PFSK-1 (cell line): ENCODE results near the gene TEAD4.

Experiments
- FOXP2 ChIP-seq: optimal IDR thresholded peaks from 2 replicates; pipeline ENCODE3; 2011; ENCODE audit warnings: borderline replicate concordance, control low read depth, inconsistent platforms; ENCODE audit not compliant: insufficient read depth; ENCODE audit errors: extremely low read length, extremely low read depth
- SIN3A ChIP-seq: IDR thresholded peaks from 2 replicates; pipeline ENCODE4 v1.6.1; 2012; ENCODE audit warnings: mild to moderate bottlenecking, low read length, moderate library complexity, borderline replicate concordance; ENCODE audit not compliant: insufficient read depth
- TAF1 ChIP-seq: IDR thresholded peaks from 2 replicates; pipeline ENCODE4 v1.6.1; 2012; ENCODE audit warnings: low read length, control low read depth, borderline replicate concordance; ENCODE audit not compliant: insufficient read depth
- TF ChIP-seq, protein P1 (sequence below), 2 experiments: IDR thresholded peaks; 2 replicates each; pipeline versions ENCODE4 v1.6.1 to v1.8.0; 2011 to 2012; ENCODE audit warnings: low read depth in 2 of 2, low read length in 2 of 2, control low read depth in 1 of 2, inconsistent platforms in 1 of 2, mild to moderate bottlenecking in 1 of 2, moderate library complexity in 1 of 2; ENCODE audit not compliant: insufficient read depth in 1 of 2

DNA sequence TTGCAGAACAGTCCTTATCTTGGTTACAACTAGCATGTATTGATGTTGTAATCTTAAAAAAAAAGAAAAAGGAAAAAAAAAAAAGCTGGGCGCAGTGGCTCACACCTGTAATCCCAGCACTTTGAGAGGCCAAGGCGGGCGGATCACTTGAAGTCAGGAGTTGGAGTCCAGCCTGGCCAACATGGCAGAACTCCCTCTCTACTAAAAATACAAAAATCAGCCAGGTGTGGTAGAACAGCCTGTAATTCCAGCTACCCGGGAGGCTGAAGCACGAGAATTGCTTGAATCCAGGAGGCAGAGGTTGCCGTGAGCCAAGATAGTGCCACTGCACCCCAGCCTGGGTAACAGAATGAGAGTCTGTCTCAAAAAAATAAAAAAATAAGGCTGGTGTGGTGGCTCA is 25.6 kb upstream of the TEAD4 start:
- TF ChIP-seq SIN3A (no peak), TAF1 (no peak), FOXP2 (no peak)
- TF ChIP-seq, protein P1, sequence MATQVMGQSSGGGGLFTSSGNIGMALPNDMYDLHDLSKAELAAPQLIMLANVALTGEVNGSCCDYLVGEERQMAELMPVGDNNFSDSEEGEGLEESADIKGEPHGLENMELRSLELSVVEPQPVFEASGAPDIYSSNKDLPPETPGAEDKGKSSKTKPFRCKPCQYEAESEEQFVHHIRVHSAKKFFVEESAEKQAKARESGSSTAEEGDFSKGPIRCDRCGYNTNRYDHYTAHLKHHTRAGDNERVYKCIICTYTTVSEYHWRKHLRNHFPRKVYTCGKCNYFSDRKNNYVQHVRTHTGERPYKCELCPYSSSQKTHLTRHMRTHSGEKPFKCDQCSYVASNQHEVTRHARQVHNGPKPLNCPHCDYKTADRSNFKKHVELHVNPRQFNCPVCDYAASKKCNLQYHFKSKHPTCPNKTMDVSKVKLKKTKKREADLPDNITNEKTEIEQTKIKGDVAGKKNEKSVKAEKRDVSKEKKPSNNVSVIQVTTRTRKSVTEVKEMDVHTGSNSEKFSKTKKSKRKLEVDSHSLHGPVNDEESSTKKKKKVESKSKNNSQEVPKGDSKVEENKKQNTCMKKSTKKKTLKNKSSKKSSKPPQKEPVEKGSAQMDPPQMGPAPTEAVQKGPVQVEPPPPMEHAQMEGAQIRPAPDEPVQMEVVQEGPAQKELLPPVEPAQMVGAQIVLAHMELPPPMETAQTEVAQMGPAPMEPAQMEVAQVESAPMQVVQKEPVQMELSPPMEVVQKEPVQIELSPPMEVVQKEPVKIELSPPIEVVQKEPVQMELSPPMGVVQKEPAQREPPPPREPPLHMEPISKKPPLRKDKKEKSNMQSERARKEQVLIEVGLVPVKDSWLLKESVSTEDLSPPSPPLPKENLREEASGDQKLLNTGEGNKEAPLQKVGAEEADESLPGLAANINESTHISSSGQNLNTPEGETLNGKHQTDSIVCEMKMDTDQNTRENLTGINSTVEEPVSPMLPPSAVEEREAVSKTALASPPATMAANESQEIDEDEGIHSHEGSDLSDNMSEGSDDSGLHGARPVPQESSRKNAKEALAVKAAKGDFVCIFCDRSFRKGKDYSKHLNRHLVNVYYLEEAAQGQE (IDR thresholded peaks at IDR 0.05; ENCODE audit: insufficient read depth in 1 of 2, low read depth in 2 of 2, low read length in 2 of 2): no peak
